Measurements from ENCODE around the gene CARD11. TPM values are rescaled to one million over a fixed set of nuclear protein-coding genes. Genes with fewer than 3 reads are reported as not detected.
A peak's percentile ranks its signal among the peaks of the same experiment; 100 is the strongest.

Gene CARD11
- total RNA-seq, 6 experiments from 2014 or later = 0.37 to 0.90 (median 0.50) TPM

- no peaks in the 10 kb centered on the region for H3K4me1 ChIP-seq
- no peaks in the 10 kb centered on the region for H3K9me3 ChIP-seq
- no peak overlapping the region for H3K27ac ChIP-seq
- WGBS (ENCODE audit: insufficient coverage, low coverage, low lambda C conversion rate, missing lambda C conversion rate) = 100% methylated on average over 4 of the region's 17 CpGs
- H3K4me3 ChIP-seq = no peak overlapping the region
- no peak for ATAC-seq
- DNase-seq = peak in 1 of 3 donors; percentile 35
- no peaks in the 10 kb centered on the region for H3K27me3 ChIP-seq
- H3K36me3 ChIP-seq = no peaks in the 10 kb centered on the region
- no peak for TF ChIP-seq POLR2A (IDR thresholded peaks at IDR 0.05)
- no peak for TF ChIP-seq CTCF (IDR thresholded peaks at IDR 0.05)
- intact Hi-C loops (cut with DNase I) = no loop called here
Measured at GRCh38 chr7:2923291-2923781, 120.3 kb downstream of the CARD11 start.

- Histone ChIP-seq H3K9me3 (no peaks in the 10 kb centered on the region), H3K4me3 (no peak overlapping the region), H3K27ac (no peak overlapping the region), H3K36me3 (no peaks in the 10 kb centered on the region), H3K27me3 (no peaks in the 10 kb centered on the region), H3K4me1 (no peaks in the 10 kb centered on the region)
- 69% methylated on average over 8 of the region's 15 CpGs for WGBS (ENCODE audit: insufficient coverage, low coverage, low lambda C conversion rate, missing lambda C conversion rate)
- ATAC-seq (no peak), DNase-seq (peak in 1 of 3 donors; percentile 41)
- no peak for TF ChIP-seq POLR2A (IDR thresholded peaks at IDR 0.05)
- no peak for TF ChIP-seq CTCF (IDR thresholded peaks at IDR 0.05)
- intact Hi-C loops (cut with DNase I) = no loop called here
Measured at GRCh38 chr7:2922866-2923265, 120.8 kb downstream of the CARD11 start.

GRCh38 chr7:2922348-2922691 lies 121.3 kb downstream of the CARD11 start:
- H3K4me3 ChIP-seq = no peak overlapping the region
- H3K4me1 ChIP-seq = no peaks in the 10 kb centered on the region
- H3K27ac ChIP-seq = no peak overlapping the region
- H3K9me3 ChIP-seq = no peaks in the 10 kb centered on the region
- peak in 1 of 3 donors; percentile 51 for DNase-seq
- intact Hi-C loops (cut with DNase I) = no loop called here
- ATAC-seq = no peak
- WGBS (ENCODE audit: insufficient coverage, low coverage, low lambda C conversion rate, missing lambda C conversion rate) = 13% methylated on average over 4 of the region's 19 CpGs
- no peaks in the 10 kb centered on the region for H3K36me3 ChIP-seq
- TF ChIP-seq POLR2A (IDR thresholded peaks at IDR 0.05) = no peak
- no peak for TF ChIP-seq CTCF (IDR thresholded peaks at IDR 0.05)
- no peaks in the 10 kb centered on the region for H3K27me3 ChIP-seq

GRCh38 chr7:2921653-2922347 lies 121.9 kb downstream of the CARD11 start:
- Histone ChIP-seq H3K27ac (no peak overlapping the region), H3K4me3 (no peak overlapping the region), H3K9me3 (no peaks in the 10 kb centered on the region), H3K4me1 (no peaks in the 10 kb centered on the region), H3K36me3 (no peaks in the 10 kb centered on the region), H3K27me3 (no peaks in the 10 kb centered on the region)
- WGBS (ENCODE audit: insufficient coverage, low coverage, low lambda C conversion rate, missing lambda C conversion rate) = 49% methylated on average over 3 of the region's 13 CpGs
- no peak for TF ChIP-seq CTCF (IDR thresholded peaks at IDR 0.05)
- no peak for TF ChIP-seq POLR2A (IDR thresholded peaks at IDR 0.05)
- no peak for DNase-seq
- no peak for ATAC-seq
- intact Hi-C loops (cut with DNase I) = no loop called here

Measured in right lobe of liver (tissue), 6 donors.